ENCODE measurements around the gene WDR90. TPM values are rescaled to one million over a fixed set of nuclear protein-coding genes. Genes with fewer than 3 reads are reported as not detected.

Gene WDR90
- total and polyA plus RNA-seq, 2 of the 13 experiments (the other 11 are each of a cell fraction or from before 2014, with no cell fraction given), result 14.9 to 28.9 TPM

GRCh38 chr16:648071-648780 is 939 bp upstream of the WDR90 start (continued):
- TF ChIP-seq TGIF2 (CRISPR knock-in tag; IDR thresholded peaks at IDR 0.05) (no peak), SMC3 (IDR thresholded peaks at IDR 0.05; ENCODE audit: low read length) (no peak), HMGA1 (CRISPR knock-in tag; conservative IDR thresholded peaks at IDR 0.05) (no peak), TFAP4 (IDR thresholded peaks at IDR 0.05; ENCODE audit: borderline replicate concordance, low read depth) (peak; percentile 81), ZNF160 (CRISPR knock-in tag; IDR thresholded peaks at IDR 0.05) (no peak), MEIS2 (CRISPR knock-in tag; IDR thresholded peaks at IDR 0.05) (peak; percentile 63; the same call in 1 of the 2 replicates), ZBTB39 (CRISPR knock-in tag; IDR thresholded peaks at IDR 0.05) (no peak), ZNF704 (CRISPR knock-in tag; IDR thresholded peaks at IDR 0.05; ENCODE audit: borderline replicate concordance) (no peak), CEBPB (IDR thresholded peaks at IDR 0.05; ENCODE audit: borderline replicate concordance, low read depth, low read length) (no peak), ZFYVE20 (CRISPR knock-in tag; IDR thresholded peaks at IDR 0.05; ENCODE audit: borderline replicate concordance, low read depth) (no peak), RAD51 (IDR thresholded peaks at IDR 0.05; ENCODE audit: borderline replicate concordance) (no peak), ELK4 (CRISPR knock-in tag; IDR thresholded peaks at IDR 0.05; ENCODE audit: borderline replicate concordance) (no peak), HNF4G (IDR thresholded peaks at IDR 0.05; ENCODE audit: borderline replicate concordance, low read depth, low read length) (peak; percentile 54; the same call in 1 of the 2 replicates), HNF4G (CRISPR knock-in tag; IDR thresholded peaks at IDR 0.05; ENCODE audit: borderline replicate concordance, low read depth) (no peak), ZNF451 (CRISPR knock-in tag; IDR thresholded peaks at IDR 0.05) (no peak), RBM22 (optimal IDR thresholded peaks at IDR 0.05; ENCODE audit: low read length) (no peak), MXI1 (IDR thresholded peaks at IDR 0.05; ENCODE audit: borderline replicate concordance, low read depth, low read length) (peak; percentile 77; the same call in 1 of the 3 replicates), REST (IDR thresholded peaks at IDR 0.05; ENCODE audit: borderline replicate concordance in 1 of 2, low read depth in 1 of 2, low read length in 2 of 2) (no peak), MLLT10 (CRISPR knock-in tag; IDR thresholded peaks at IDR 0.05) (no peak), MIXL1 (CRISPR knock-in tag; IDR thresholded peaks at IDR 0.05) (0 out of 2 replicates have a peak, but pooled peaks have one; percentile 28), ZNF589 (CRISPR knock-in tag; conservative IDR thresholded peaks at IDR 0.05) (no peak)
